Trophoblast cell (in vitro differentiated cells and primary cell): Measurements from ENCODE around the gene BCL2L2.
A peak's percentile ranks its signal among the peaks of the same experiment; 100 is the strongest.

Experiments
- DNase-seq, 2 donors: peaks; one replicate each; pipeline ENCODE4 v3.0.0-alpha.2; 2016
- H2AFZ ChIP-seq: 2 replicates; pipeline ENCODE4 v1.6.1; 2013; ENCODE audit warnings: low read length, moderate library complexity, mild to moderate bottlenecking; ENCODE audit not compliant: insufficient read depth, poor library complexity
- H2AK5ac ChIP-seq: 2 replicates; pipeline ENCODE4 v1.6.1; 2013; ENCODE audit warnings: mild to moderate bottlenecking, low read length
- H2BK120ac ChIP-seq: 2 replicates; pipeline ENCODE4 v1.6.1; 2013; ENCODE audit warnings: low read length, mild to moderate bottlenecking, moderate library complexity; ENCODE audit not compliant: insufficient read depth, poor library complexity
- H2BK12ac ChIP-seq: 2 replicates; pipeline ENCODE4 v1.6.1; 2013; ENCODE audit warnings: mild to moderate bottlenecking, low read length, moderate library complexity
- H2BK5ac ChIP-seq: 2 replicates; pipeline ENCODE4 v1.6.1; 2013; ENCODE audit warnings: low read length, low read depth, moderate library complexity, mild to moderate bottlenecking; ENCODE audit not compliant: poor library complexity
- H3K14ac ChIP-seq: 2 replicates; pipeline ENCODE4 v1.6.1; 2013; ENCODE audit warnings: mild to moderate bottlenecking, low read length
- H3K18ac ChIP-seq: 2 replicates; pipeline ENCODE4 v1.6.1; 2013; ENCODE audit warnings: mild to moderate bottlenecking, low read length
- H3K23ac ChIP-seq: 2 replicates; pipeline ENCODE4 v1.6.1; 2013; ENCODE audit warnings: low read length
- H3K27ac ChIP-seq: 2 replicates; pipeline ENCODE4 v1.5.1; 2013; ENCODE audit warnings: low read depth, mild to moderate bottlenecking, inconsistent platforms, low read length, moderate library complexity
- H3K27me3 ChIP-seq: 2 replicates; pipeline ENCODE4 v1.6.1; 2013; ENCODE audit warnings: inconsistent platforms, mild to moderate bottlenecking, low read length, moderate library complexity; ENCODE audit not compliant: insufficient read depth
- H3K36me3 ChIP-seq, 2 experiments: 1 replicate in 1 of 2; 2 replicates in 1 of 2; pipeline ENCODE4 v1.6.1; 2013; ENCODE audit warnings: low read length in 2 of 2, mild to moderate bottlenecking in 2 of 2, moderate library complexity in 1 of 2; ENCODE audit not compliant: insufficient read depth in 2 of 2, control insufficient read depth in 1 of 2
- H3K4ac ChIP-seq: 2 replicates; pipeline ENCODE4 v1.6.1; 2013; ENCODE audit warnings: low read depth, mild to moderate bottlenecking, low read length, moderate library complexity
- H3K4me1 ChIP-seq, 2 experiments: 1 replicate in 1 of 2; 2 replicates in 1 of 2; pipeline ENCODE4 v1.6.1; 2013; ENCODE audit warnings: low read length in 2 of 2, mild to moderate bottlenecking in 2 of 2, moderate library complexity in 1 of 2; ENCODE audit not compliant: insufficient read depth in 2 of 2, control insufficient read depth in 1 of 2
- H3K4me2 ChIP-seq: 2 replicates; pipeline ENCODE4 v1.6.1; 2013; ENCODE audit warnings: inconsistent platforms, mild to moderate bottlenecking, low read length, moderate library complexity
- H3K4me3 ChIP-seq: 2 replicates; pipeline ENCODE4 v1.5.1; 2013; ENCODE audit warnings: mild to moderate bottlenecking, low read depth, low read length, inconsistent platforms
- H3K79me1 ChIP-seq: one replicate; pipeline ENCODE4 v1.6.1; 2013; ENCODE audit warnings: low read length
- H3K79me2 ChIP-seq: 2 replicates; pipeline ENCODE4 v1.6.1; 2013; ENCODE audit warnings: low read length, mild to moderate bottlenecking; ENCODE audit not compliant: control insufficient read depth, insufficient read depth, poor library complexity
- H3K9ac ChIP-seq: 2 replicates; pipeline ENCODE4 v1.6.1; 2013; ENCODE audit warnings: mild to moderate bottlenecking, low read length
- H3K9me3 ChIP-seq: 2 replicates; pipeline ENCODE4 v1.6.1; 2013; ENCODE audit warnings: low read depth, mild to moderate bottlenecking, control low read depth, inconsistent platforms, low read length; ENCODE audit not compliant: insufficient read depth
- H4K12ac ChIP-seq: 2 replicates; pipeline ENCODE4 v1.6.1; 2013; ENCODE audit warnings: low read depth, mild to moderate bottlenecking, low read length, moderate library complexity
- H4K8ac ChIP-seq: 2 replicates; pipeline ENCODE4 v1.6.1; 2013; ENCODE audit warnings: low read depth, mild to moderate bottlenecking, low read length, moderate library complexity
- H4K91ac ChIP-seq: one replicate; pipeline ENCODE4 v1.6.1; 2013; ENCODE audit warnings: low read depth, mild to moderate bottlenecking, low read length, moderate library complexity
- WGBS: extraction: QIAGEN DNeasy Blood & Tissue Kit; methylation state at CpG from one replicate; pipeline ENCODE4 v1.1.7; 2013; ENCODE audit warnings: missing lambda C conversion rate; ENCODE audit not compliant: insufficient read length, insufficient coverage; ENCODE audit errors: extremely low coverage; 5-methylcytosine and 5-hydroxymethylcytosine counted together

The BCL2L2 gene

GRCh38 chr14:23352506-23353432, 46.1 kb downstream of the BCL2L2 start, which contains the start of gene SLC22A17:
TSS of gene SLC22A17 (minus strand) at chr14:23352887.
- H3K79me2 ChIP-seq, result no peaks in the 10 kb centered on the region
- peak within 1 kb of the TSS; percentile 55 for H3K27ac ChIP-seq
- no CpG with 5 or more reads among the region's 42 CpGs for WGBS
- peaks cover 2% of the 10 kb centered on the region for H3K27me3 ChIP-seq
- peak within 1 kb of the TSS; percentile 55 for H2AFZ ChIP-seq
- H3K18ac ChIP-seq, result peak within 1 kb of the TSS; percentile 40
- H3K4me1 ChIP-seq, result peaks cover 6 to 13% of the 10 kb centered on the region in 2 experiments
- H2BK12ac ChIP-seq, result no peak within 1 kb of the TSS
- no peak within 1 kb of the TSS for H2BK120ac ChIP-seq
- H3K79me1 ChIP-seq, result peaks cover 5% of the 10 kb centered on the region
- peak within 1 kb of the TSS; percentile 2 for H3K9ac ChIP-seq
- peak within 1 kb of the TSS; percentile 76 for H3K4me3 ChIP-seq
- H3K9me3 ChIP-seq, result peaks cover 2% of the 10 kb centered on the region
- DNase-seq, result peak; percentile 89 to 91
- peak within 1 kb of the TSS; percentile 41 for H3K14ac ChIP-seq
- H4K12ac ChIP-seq, result peak within 1 kb of the TSS; percentile 49
- peak within 1 kb of the TSS; percentile 3 for H4K8ac ChIP-seq
- H2BK5ac ChIP-seq, result no peak within 1 kb of the TSS
- H3K4me2 ChIP-seq, result peak within 1 kb of the TSS; percentile 88
- no peak within 1 kb of the TSS for H3K23ac ChIP-seq
- no peak within 1 kb of the TSS for H3K4ac ChIP-seq
- peaks cover 13 to 20% of the 10 kb centered on the region in 2 experiments for H3K36me3 ChIP-seq
- peak within 1 kb of the TSS; percentile 54 for H4K91ac ChIP-seq
- H2AK5ac ChIP-seq, result peak within 1 kb of the TSS; percentile 3

GRCh38 chr14:23353433-23353780, 46.8 kb downstream of the BCL2L2 start:
- peaks cover 2% of the 10 kb centered on the region for H3K27me3 ChIP-seq
- no peak overlapping the region for H3K4me3 ChIP-seq
- H3K14ac ChIP-seq, result no peak overlapping the region
- no peak overlapping the region for H2AFZ ChIP-seq
- no CpG with 5 or more reads among the region's 5 CpGs for WGBS
- peaks cover 6 to 13% of the 10 kb centered on the region in 2 experiments for H3K4me1 ChIP-seq
- peak overlapping the region; percentile 3 for H2AK5ac ChIP-seq
- no peak overlapping the region for H2BK12ac ChIP-seq
- no peak overlapping the region for H4K91ac ChIP-seq
- peaks cover 5% of the 10 kb centered on the region for H3K79me1 ChIP-seq
- H3K9ac ChIP-seq, result no peak overlapping the region
- H4K12ac ChIP-seq, result no peak overlapping the region
- H3K18ac ChIP-seq, result no peak overlapping the region
- no peak for DNase-seq
- no peak overlapping the region for H3K27ac ChIP-seq
- H3K36me3 ChIP-seq, result peaks cover 12 to 20% of the 10 kb centered on the region in 2 experiments
- H2BK5ac ChIP-seq, result no peak overlapping the region
- H3K4ac ChIP-seq, result no peak overlapping the region
- H3K4me2 ChIP-seq, result no peak overlapping the region
- H3K23ac ChIP-seq, result no peak overlapping the region
- H2BK120ac ChIP-seq, result no peak overlapping the region
- no peaks in the 10 kb centered on the region for H3K79me2 ChIP-seq
- peaks cover 2% of the 10 kb centered on the region for H3K9me3 ChIP-seq
- peak overlapping the region; percentile 3 for H4K8ac ChIP-seq

- no CpG with 5 or more reads among the region's 6 CpGs for WGBS
- Histone ChIP-seq H3K27ac (no peak overlapping the region), H3K18ac (no peak overlapping the region), H3K4me1 (peaks cover 6 to 13% of the 10 kb centered on the region in 2 experiments), H3K9ac (no peak overlapping the region), H2AK5ac (no peak overlapping the region), H3K36me3 (peaks cover 26 to 34% of the 10 kb centered on the region in 2 experiments), H3K79me2 (no peaks in the 10 kb centered on the region), H3K4ac (no peak overlapping the region), H3K14ac (no peak overlapping the region), H4K12ac (no peak overlapping the region), H2BK12ac (no peak overlapping the region), H3K9me3 (no peaks in the 10 kb centered on the region), H2BK5ac (no peak overlapping the region), H2BK120ac (no peak overlapping the region), H3K4me3 (no peak overlapping the region), H3K4me2 (no peak overlapping the region), H2AFZ (no peak overlapping the region), H4K91ac (no peak overlapping the region), H3K27me3 (peaks cover 2% of the 10 kb centered on the region), H3K79me1 (peaks cover 5% of the 10 kb centered on the region), H4K8ac (no peak overlapping the region), H3K23ac (no peak overlapping the region)
- DNase-seq, result no peak
These were observed 48.4 kb downstream of the BCL2L2 start for GRCh38 chr14:23354990-23355389.

- Histone ChIP-seq H3K23ac (no peak overlapping the region), H3K27me3 (peaks cover 2% of the 10 kb centered on the region), H3K9ac (no peak overlapping the region), H3K4me1 (peaks cover 6 to 15% of the 10 kb centered on the region in 2 experiments), H3K14ac (no peak overlapping the region), H3K9me3 (no peaks in the 10 kb centered on the region), H4K8ac (no peak overlapping the region), H3K4me3 (no peak overlapping the region), H3K27ac (no peak overlapping the region), H4K12ac (no peak overlapping the region), H3K79me2 (no peaks in the 10 kb centered on the region), H2BK120ac (no peak overlapping the region), H3K36me3 (peaks cover 35 to 43% of the 10 kb centered on the region in 2 experiments), H3K4ac (no peak overlapping the region), H2BK12ac (no peak overlapping the region), H3K4me2 (no peak overlapping the region), H2AK5ac (no peak overlapping the region), H4K91ac (no peak overlapping the region), H3K79me1 (peaks cover 5% of the 10 kb centered on the region), H3K18ac (no peak overlapping the region), H2BK5ac (no peak overlapping the region), H2AFZ (no peak overlapping the region)
- no CpG with 5 or more reads among the region's 6 CpGs for WGBS
- DNase-seq, result no peak
These were observed 49.3 kb downstream of the BCL2L2 start for GRCh38 chr14:23355871-23356435.
